GF-D8 (cell line): ENCODE results near the gene ABCC9.
"Not testable (repeated sequence)": the region's sequence is repeated elsewhere in the genome, so short reads cannot be mapped to it uniquely, and the experiment has no call there.

Source experiments
- DNase-seq: peaks from one replicate; lab custom pipeline; 2025; lab: John Stamatoyannopoulos, UW

The ABCC9 gene

GRCh38 chr12:21814814-21815213 is 126.4 kb downstream of the ABCC9 start:
- no peak for DNase-seq

- DNase-seq, result no peak
These were observed 126.9 kb downstream of the ABCC9 start for GRCh38 chr12:21814327-21814726.

- DNase-seq, result no peak
These were observed 127.5 kb downstream of the ABCC9 start for GRCh38 chr12:21813751-21814150.

GRCh38 chr12:21813125-21813524 is 128.1 kb downstream of the ABCC9 start:
- no peak for DNase-seq

GRCh38 chr12:21812340-21812739 is 128.9 kb downstream of the ABCC9 start:
- DNase-seq, result not testable (repeated sequence)

GRCh38 chr12:21809100-21809499 is 132.1 kb downstream of the ABCC9 start:
- no peak for DNase-seq

- no peak for DNase-seq
These were observed 135.0 kb downstream of the ABCC9 start for GRCh38 chr12:21806255-21806654.

GRCh38 chr12:21801522-21802288 is 139.5 kb downstream of the ABCC9 start:
- DNase-seq, result no peak

- DNase-seq, result no peak
These were observed 141.2 kb downstream of the ABCC9 start for GRCh38 chr12:21800011-21800410.

- no peak for DNase-seq
These were observed 143.7 kb downstream of the ABCC9 start for GRCh38 chr12:21797539-21797938.

- DNase-seq, result no peak
These were observed 145.4 kb downstream of the ABCC9 start for GRCh38 chr12:21795648-21796328.

GRCh38 chr12:21794807-21795595 is 146.2 kb downstream of the ABCC9 start:
- not testable (repeated sequence) for DNase-seq

GRCh38 chr12:21789687-21790086 is 151.5 kb downstream of the ABCC9 start:
- DNase-seq, result not testable (repeated sequence)

- DNase-seq, result no peak
These were observed 152.9 kb downstream of the ABCC9 start for GRCh38 chr12:21788089-21788983.

- no peak for DNase-seq
These were observed 155.1 kb downstream of the ABCC9 start for GRCh38 chr12:21786041-21786531.

GRCh38 chr12:21782723-21783122 is 158.5 kb downstream of the ABCC9 start:
- DNase-seq, result not testable (repeated sequence)

- no peak for DNase-seq
These were observed 160.4 kb downstream of the ABCC9 start for GRCh38 chr12:21780786-21781185.

GRCh38 chr12:21776175-21776574 is 165.1 kb downstream of the ABCC9 start:
- no peak for DNase-seq

- no peak for DNase-seq
These were observed 165.9 kb downstream of the ABCC9 start for GRCh38 chr12:21775133-21775820.

GRCh38 chr12:21774358-21775132 is 166.7 kb downstream of the ABCC9 start, which contains the start of gene KCNJ8:
Gene KCNJ8, minus strand, starts transcription at chr12:21774706. Its CDS starts 1,090 bp downstream, at chr12:21773616.
- DNase-seq, result no peak
